Measurements from ENCODE around the gene TSC22D1.
"Not testable (repeated sequence)": the region's sequence is repeated elsewhere in the genome, so short reads cannot be mapped to it uniquely, and the experiment has no call there.

Gene TSC22D1

DNA sequence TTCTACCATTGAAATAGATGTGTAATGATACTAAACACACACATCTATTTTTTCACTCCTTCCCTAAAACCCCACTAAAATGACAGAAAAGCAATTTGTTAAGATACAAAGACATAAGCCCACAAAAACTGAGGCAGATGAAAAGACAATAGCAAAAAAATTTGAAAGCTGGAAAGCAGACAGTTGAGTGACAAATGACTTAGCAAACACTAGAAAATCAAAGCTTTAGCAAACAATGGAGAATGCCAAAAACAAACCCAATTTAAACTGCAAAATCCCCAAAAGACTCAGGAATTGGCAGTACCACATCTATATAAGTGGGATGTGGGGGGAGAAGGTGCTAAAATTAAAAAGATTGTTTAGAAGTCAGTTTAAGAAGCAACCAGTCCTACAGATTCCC, 9.5 kb downstream of the TSC22D1 start:
- no peak for DNase-seq

DNA sequence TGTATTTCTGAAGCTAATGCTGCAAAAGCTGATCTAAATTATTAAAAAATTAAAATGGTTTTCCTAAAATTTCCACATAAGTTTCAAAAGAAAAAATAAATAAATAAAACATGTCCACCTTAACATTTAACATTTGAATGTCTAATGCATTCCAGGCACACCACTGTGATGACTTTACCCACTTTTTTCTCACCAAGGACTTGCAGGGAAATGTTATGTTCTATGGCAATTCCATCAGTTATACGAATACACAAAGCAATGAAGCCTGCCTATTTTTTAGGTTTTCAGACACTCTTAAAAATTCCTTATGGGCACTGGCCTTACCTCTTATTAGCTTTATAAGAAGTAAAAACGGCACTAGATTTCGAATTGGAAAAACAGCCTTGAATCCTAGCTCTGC, 10.2 kb downstream of the TSC22D1 start:
- DNase-seq: no peak

DNA sequence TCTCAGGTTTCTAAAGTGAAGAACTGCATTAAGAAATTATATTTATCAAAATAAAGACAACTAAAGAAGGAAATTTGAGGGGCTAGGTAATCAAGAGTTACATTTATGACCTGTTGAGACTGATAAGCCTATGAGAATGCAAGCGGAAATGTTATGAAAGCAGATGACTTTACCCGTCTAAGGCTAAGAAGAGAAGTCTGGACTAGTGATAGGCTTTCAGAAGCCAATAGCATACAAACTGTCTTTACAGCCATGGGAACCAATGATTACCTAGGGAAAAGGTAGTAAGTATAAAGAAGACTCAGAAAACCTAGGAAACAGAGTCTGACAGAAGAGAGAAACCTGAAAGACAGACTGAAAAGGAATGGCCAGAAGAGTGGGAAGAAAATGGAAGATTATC, 11.2 kb downstream of the TSC22D1 start:
- DNase-seq: no peak

DNA sequence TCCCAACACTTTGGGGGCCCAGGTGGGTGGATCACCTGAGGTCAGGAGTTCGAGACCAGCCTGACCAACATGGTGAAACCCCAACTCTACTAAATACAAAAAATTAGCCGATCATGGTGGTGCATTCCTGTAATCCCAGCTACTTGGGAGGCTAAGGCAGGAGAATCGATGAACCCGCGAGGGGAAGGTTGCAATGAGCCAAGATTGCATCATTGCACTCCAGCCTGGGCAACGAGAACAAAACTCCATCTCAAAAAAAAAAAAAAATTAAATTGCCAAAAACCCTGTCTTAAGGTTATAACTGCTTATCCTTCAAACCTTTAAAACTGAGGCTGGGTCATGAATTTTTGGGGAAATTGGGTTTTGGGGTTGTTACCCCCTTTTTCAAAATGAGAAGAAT, 13.3 kb downstream of the TSC22D1 start:
- DNase-seq: not testable (repeated sequence)

DNA sequence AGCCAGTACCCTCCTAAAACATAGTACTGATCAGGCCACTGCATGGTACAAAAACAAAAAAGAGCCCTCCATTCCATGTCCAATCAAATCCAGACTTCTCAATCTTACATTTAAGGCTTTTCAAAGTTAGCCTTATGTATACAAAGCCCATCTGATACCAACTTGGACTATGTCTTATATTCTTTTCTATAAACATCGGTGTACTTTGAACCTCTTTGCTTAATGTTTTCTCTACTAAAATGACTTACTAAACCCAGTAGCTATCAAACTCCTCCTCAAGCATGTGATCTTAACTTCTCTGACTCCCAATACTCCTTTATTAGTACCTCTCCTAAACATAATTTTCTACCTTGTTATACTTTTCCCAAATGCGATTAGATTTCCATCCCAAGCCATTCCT, 14.8 kb downstream of the TSC22D1 start:
- DNase-seq: no peak

DNA sequence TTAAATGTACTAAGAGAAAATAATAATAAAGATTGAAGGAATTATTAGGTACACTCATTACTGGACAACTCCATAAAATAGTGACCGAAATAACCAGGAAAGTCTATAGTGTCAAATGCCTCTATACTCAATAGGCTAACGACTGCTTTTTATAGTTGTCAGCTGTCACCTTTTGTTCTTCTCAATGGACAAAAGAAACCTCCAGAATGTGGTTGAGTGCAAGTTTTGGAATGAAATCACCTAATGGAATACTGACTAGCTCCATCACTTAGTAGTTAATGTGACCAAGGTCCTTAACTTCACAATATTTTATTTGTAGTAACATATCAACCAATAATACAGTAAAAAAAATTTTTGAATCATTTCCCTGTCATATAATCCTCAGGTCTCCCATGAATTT, 18.1 kb downstream of the TSC22D1 start:
- no peak for DNase-seq

DNA sequence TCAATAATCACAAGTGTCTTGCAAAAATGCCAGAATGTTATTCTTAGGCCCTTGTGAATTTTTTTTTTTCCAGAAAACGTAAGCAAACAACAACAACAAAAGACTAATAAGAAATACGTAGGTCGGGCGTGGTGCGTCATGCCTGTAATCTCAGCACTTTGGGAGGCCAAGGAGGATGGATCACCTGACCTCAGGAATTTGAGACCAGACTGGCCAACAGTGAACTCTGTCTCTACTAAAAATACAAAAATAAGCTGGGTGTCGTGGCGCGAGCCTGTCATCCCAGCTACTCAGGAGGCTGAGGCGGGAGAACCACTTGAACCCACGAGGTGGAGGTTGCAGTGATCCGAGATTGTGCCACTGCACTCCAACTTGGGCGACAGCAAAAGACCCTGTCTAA, 20.9 kb downstream of the TSC22D1 start:
- DNase-seq: no peak

DNA sequence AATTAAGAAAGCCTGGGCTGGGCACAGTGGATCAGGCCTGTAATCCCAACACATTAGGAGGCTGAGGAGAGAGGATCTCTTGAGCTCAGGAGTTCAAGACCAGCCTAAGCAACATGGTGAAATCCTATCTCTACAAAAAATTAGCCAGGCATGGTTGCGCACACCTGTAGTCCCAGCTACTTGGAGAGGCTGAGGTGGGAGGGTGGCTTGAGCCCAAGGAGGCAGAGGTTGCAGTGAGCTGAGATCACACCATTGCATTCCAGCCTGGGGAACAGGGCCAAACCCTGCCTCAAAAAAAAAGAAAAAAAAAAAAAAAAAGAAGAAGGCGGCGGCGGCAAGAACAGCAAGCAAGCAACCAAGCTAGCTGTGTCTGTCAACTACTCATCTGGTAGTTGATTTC, 26.7 kb downstream of the TSC22D1 start:
- no peak for DNase-seq

DNA sequence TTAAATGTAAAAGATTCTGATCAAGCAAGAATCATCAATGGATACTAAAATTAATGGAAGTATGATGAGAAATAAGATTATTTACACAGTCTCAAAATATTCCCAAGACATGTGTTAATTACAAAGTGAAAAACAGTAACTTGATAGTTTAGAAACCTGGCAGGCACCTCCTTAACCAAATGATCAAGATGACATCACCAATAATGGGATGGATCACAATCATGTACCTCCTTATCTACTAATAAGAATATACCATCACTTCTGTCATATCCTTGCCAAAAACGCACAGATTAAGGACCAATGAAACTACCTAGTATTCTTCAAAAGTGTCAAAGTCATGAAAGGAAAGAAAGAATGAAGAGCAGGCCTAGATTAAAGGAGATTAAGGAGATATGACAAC, 30.0 kb downstream of the TSC22D1 start:
- no peak for DNase-seq

DNA sequence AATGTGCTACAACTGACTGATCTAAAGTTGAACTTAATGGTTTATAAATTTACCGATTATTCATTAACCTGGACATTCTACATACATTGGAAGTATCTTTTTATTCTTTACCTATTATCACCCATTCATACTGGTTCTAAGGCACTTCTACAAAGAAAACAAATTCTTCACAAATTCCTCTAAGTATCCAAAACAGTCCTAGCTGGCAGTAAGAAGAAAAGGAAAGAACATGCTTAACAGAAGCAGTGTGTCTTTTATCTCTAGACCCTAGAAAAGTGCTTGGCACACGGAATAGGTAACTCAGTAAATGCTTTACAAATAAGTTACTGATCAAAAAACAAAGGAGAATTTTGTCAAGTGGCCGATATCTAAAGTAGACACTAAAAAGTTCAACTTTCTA, 32.8 kb downstream of the TSC22D1 start:
- DNase-seq: no peak

DNA sequence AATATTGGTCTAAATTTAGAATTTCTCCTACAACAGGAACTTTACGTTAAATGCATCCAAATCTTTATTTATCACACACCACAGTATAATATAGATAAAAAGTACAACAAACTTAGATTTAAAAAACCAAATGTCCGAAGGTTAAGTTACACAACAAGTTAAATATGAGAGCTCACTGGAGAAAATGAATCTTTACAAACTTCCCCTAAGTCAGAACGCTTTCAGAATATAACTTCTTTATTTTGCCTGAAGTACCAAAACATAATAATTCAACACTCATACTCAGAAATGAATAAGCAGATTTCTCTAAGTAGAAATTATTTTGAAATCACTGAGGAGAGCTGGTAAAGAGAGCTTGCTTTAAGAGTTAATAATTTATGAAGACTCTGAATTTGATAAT, 33.8 kb downstream of the TSC22D1 start:
- no peak for DNase-seq

DNA sequence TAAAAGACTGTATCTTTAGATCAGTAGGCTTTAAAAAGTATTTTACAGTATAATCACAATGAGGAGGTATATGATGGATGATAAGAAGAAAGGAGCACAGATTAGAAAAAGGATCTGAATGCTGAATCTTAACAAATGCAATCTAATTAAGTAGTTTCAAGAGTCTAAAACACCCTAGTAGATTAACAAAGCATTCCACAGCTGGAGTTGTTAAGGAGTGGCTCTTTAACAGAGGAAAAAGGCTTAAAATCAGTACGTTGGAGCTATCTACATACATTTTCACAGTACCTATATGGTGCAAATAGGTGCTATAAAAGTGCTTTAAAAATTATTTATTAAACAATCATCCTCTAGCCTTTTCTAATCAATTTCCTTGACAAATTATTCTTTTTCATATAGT, 34.5 kb downstream of the TSC22D1 start:
- no peak for DNase-seq

DNA sequence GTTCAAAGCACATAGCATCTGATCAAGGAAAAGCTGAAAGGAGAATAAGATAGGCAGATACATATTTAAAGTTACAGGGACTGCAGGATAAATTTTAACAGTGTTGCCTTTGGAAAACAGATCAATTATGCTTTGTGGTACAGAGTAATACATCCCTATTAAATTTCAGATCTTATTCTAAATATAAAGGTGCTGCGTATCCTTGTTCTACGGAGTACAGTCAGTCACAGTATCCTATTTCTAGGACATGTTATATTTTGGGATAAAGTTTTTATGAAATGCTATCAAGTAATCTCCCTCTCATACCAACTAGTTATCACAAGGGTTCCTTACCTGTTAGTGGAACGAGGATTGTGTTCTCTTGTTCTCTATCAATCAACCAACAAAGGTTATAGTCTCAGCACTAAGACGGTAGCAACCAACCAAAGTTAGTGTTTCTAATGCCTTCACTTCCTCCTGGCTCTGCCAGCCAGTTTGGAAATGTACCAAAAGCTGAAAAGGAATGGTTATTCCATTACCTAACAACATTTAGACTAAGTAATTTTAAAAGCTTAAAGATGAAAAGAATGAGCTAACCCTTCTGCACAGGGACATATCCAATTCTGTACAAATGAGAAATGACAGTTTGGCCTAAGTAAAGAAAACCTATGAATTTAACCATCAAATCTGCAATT, 35.2 kb downstream of the TSC22D1 start:
- no peak for DNase-seq

DNA sequence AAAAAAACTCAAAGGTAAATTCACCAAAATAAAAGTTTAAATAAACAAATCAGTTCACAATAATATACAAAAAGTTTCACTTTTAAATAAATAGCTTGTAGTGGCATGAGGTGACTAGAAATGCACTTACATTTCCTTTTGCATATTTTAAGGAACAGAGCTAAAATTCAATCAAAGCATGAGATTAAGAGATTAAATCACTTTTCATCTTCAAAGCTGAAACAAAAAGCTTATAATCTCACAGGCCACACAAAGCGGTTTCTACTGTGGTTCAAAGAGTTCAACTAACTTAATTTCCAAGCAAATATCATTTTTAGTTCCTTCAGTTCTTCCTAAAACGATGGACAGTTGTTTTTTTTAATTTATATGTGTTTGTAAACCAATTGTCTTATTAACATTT, 38.9 kb downstream of the TSC22D1 start:
- no peak for DNase-seq

DNA sequence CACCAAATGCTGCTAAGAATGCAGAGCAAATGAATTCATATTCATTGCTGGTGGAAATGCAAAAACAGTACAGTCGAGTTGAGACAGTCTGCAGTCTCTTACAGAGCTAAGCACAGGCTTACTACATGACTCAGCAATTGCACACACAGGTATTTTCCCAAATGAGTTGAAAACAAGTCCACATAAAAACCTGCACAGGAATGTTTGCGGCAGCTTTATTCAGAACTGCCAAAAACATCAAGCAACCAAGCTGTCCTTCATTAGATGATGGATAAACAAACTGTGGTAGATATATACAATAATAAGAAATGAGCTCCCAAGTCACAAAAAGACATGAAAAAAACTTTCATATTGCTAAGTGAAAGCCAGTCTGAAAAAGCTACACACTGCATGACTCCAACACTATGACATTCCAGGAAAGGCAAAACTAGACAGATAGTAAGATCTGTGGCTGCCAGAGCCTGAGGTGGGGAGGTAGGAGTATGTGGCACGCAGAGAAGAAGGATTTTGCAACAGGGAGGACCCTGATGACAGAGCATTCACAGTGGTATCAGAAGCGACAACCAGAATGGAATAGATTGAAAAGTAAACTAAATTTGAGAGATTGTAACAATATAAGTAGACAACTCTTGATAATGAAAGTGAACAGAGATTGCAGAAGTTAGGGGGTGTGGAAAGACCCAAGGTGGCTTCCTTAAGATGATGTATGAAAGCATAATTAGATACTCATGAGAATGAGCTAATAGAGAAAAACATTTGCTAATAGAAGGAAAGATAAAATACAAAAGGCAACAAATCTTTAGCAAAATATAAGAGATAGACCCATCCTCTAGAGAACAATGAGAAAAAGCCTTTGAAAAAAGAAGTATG, 52.7 kb downstream of the TSC22D1 start:
- no peak for DNase-seq

DNA sequence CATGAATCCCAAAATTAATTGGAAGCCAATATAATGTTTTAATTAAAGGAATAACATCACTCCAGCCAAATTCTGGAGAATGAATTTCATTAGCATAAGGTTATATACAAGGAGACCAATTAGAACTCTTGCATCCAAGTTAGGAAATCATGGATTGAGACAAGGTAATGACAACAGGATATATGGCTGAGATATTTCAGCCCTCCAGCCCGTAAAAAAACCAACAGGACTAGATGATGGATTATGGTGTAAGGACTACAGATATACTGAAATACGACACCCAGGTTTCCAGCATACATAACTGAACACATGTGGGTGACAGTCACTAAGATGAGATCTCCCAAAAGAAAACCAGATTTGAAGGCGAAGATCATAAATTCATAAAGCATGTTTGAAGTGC, 56.5 kb downstream of the TSC22D1 start:
- no peak for DNase-seq

DNA sequence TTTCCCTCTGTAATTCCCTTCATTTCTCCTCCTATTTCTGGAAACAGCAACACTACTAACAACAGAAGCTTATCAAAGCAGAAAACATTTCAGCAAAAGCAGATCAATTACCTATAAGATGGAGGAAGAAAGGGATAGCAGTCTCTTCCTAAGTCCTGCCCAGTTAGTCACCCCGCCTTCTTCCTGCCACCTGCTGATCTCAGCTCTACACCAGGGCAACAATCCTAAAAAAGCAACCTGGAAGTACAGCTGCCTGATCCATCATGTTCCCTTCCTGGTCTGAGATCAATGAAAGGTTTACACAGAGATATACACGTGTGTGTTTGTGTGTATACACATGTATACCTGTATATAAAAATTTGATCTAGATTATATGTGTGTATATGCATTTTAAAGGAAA, 59.4 kb downstream of the TSC22D1 start:
- DNase-seq: no peak

DNA sequence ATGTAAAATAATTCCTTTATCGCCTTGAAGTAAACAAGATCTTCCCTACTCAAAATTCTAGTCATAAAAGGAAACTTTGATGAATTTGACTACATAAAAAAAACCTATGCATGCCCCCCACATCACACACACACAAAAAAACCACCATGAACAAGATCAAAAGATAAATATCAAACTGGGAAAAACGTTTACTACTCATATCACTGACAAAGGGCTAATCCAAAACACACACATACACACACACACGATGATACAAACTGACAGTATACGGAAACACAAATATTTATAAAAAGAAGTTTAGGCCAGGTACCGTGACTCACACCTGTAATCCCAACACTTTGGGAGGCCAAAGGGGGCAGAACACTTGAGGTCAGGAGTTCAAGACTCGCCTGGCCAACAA, 61.9 kb downstream of the TSC22D1 start:
- no peak for DNase-seq

DNA sequence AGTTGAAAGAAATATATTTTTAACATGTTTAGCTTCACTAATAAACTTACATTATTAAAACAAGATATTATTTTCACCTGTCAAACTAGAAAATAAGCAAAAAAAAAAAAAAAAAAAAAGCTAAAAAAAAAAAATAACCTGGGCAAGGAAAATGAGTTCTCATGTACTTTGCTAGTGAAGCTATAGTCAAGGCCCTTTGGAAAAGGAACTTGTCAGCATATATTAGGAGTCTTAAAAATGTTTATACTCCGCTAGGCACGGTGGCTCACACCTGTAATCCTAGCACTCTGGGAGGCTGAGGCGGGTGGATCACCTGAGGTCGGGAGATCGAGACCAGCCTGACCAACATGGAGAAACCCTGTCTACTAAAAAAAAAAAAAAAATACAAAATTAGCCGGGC, 66.3 kb downstream of the TSC22D1 start:
- not testable (repeated sequence) for DNase-seq

DNA sequence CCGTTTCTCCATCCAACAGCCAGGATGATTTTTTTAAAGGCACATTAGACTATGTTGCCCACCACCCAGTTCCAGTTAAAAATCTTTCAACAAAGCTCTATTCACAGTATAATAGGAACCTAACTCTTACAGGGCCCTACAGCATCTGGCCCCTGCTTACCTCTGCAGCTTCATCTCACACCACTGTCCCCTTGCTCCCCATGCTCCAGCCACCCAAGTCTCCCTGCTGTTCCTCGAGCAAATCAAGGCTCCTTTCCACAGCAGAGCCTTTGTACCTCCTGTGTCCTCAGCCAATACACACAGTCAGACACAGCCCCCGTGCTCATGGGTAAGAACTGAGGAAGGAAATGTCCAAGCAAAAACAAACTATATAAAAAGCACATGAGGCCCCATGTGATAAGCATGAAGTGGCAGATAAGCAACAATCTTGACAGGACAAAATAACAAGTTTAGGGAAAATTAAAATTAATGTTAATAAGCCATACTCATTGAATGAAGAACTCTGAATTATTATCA, 67.5 kb downstream of the TSC22D1 start:
- no peak for DNase-seq

DNA sequence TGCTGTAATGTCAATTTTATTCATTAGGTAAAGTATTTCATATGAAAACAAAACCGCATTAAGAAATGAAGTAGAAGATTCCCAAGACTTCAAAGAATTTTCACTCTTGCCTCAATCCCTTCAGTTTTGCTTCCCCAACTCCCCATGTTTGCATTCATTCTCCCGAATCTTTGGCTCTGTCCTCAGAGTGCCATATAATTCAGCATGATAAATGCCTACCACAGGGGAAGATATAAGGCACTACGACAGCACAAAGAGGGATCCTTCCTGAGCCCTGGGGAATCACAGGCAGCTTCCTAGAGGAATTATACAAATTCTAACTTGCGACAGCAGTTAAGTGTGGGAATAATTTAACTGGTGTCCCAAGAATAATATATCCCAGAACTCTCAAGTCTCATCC, 68.5 kb downstream of the TSC22D1 start:
- DNase-seq: no peak

DNA sequence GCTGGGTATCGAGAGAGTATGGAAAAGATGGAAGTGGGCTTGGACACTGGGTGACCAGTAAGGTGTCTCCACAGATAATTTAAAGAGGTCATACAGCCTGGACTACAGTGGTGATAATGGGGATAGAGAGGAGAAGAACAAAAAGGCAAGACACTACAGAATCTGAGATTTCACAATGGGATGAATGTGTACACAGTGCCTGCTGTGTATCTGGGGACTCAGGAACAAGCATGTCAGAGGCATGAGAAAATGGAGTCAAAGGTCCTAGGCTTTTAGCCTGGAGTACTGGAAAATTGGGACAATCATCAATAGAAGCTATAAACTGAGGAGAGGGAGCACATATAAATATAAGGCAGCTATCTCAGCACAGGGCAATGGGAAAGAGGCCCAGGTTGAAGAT, 69.4 kb downstream of the TSC22D1 start:
- no peak for DNase-seq

DNA sequence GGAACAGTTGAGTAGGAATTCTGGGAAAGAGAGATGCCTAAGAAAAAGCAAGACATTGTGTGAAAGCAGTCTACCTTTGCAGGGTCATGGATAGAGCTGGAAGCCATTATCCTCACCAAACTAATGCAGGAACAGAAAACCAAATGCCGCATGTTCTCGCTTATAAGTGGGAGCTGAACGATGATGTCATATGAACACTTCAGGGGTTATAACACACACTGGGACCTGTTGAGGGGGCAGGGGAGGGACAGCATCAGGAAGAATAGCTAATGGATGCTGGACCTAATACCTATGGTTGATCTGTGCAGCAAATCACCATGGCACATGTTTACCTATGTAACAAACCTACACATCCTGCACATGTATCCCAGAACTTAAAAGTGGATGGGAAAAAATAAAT, 69.9 kb downstream of the TSC22D1 start:
- DNase-seq: no peak

DNA sequence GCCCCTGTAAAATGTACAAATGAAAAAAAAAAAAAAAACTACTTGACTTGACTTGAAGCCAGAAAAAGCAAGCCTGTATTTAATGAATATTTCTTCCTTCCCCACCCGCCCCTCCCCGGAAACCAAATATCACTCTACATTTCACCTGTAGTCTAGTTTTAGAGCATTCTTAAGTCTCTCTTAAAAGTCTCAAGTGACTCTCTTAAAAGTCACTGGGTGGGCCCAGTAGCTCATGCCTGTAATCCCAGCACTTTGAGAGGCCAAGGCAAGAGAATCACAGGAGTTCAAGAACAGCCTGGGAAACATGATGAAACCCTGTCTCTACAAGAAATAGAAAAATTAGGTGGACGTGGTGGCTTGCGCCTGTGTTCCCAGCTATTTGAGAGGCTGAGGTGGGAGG, 72.0 kb downstream of the TSC22D1 start:
- DNase-seq: no peak

DNA sequence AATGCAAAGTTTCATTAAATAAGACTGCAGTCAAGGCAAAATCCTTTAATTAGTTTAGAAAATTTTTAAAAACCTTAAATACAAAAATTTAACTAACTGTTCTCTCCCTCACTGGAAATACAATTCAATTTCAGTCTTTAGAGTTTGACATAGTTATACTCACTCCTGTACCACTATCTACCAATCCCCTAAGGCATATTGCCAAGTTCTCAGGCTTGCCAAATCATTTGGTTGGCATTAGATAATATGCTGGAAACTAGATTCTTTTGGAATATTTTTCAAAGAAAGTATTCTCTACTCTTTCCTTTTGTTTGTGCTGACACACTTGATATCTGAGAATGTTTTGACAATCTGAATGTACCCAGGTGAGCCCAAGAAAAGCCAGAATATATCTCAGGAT, 77.2 kb downstream of the TSC22D1 start:
- no peak for DNase-seq
